HUES64 (cell line): Measurements from ENCODE around the gene NEK2. TPM values are rescaled to one million over a fixed set of nuclear protein-coding genes. Genes with fewer than 3 reads are reported as not detected.
A peak's percentile ranks its signal among the peaks of the same experiment; 100 is the strongest.
"Not testable (repeated sequence)": the region's sequence is repeated elsewhere in the genome, so short reads cannot be mapped to it uniquely, and the experiment has no call there.

Experiments
- H3K27ac ChIP-seq: 2 replicates; pipeline ENCODE4 v1.7.0; 2013; ENCODE audit warnings: low read depth, low read length, inconsistent platforms
- H3K27me3 ChIP-seq: 2 replicates; pipeline ENCODE4 v1.6.1; 2013; ENCODE audit warnings: mild to moderate bottlenecking, low read length; ENCODE audit not compliant: insufficient read depth
- H3K36me3 ChIP-seq: 2 replicates; pipeline ENCODE4 v1.6.1; 2013; ENCODE audit warnings: mild to moderate bottlenecking, low read length; ENCODE audit not compliant: insufficient read depth
- H3K4me1 ChIP-seq: 2 replicates; pipeline ENCODE4 v1.6.1; 2013; ENCODE audit warnings: mild to moderate bottlenecking, low read length, moderate library complexity; ENCODE audit not compliant: insufficient read depth
- H3K4me3 ChIP-seq: 2 replicates; pipeline ENCODE4 v1.5.1; 2013; ENCODE audit warnings: mild to moderate bottlenecking, low read length, moderate library complexity
- H3K9ac ChIP-seq: 2 replicates; pipeline ENCODE4 v1.6.1; 2013; ENCODE audit warnings: mild to moderate bottlenecking, low read depth, low read length
- H3K9me3 ChIP-seq: 2 replicates; pipeline ENCODE4 v1.6.1; 2013; ENCODE audit warnings: low read depth, low read length; ENCODE audit not compliant: insufficient read depth
- whole genome bisulfite sequencing: fragments of 150-250, 120-280 bp; methylation state at CpG from one replicate; pipeline ENCODE4 v1.1.7; 2013; ENCODE audit warnings: missing lambda C conversion rate; 5-methylcytosine and 5-hydroxymethylcytosine counted together
- polyA plus RNA-seq, 2 experiments: library from polyadenylated mRNA; stranded (reverse); fragments of 50-300 nt; gene quantifications; one replicate each; pipeline ENCODE4 v1.2.3, GENCODE V29; 2013

The NEK2 gene
- 25.3 TPM for polyA plus RNA-seq (2013, experiment 1 of 2)
- 32.0 TPM for polyA plus RNA-seq (2013, experiment 2 of 2)

GRCh38 chr1:211675230-211676105, at the start of gene NEK2:
Gene NEK2, minus strand, starts transcription at chr1:211675621. Its CDS starts 142 bp downstream, at chr1:211675479.
- peak within 1 kb of the TSS; percentile 26; the same call in 1 of the 2 replicates for H3K27ac ChIP-seq
- peak within 1 kb of the TSS; percentile 83 for H3K4me3 ChIP-seq
- H3K36me3 ChIP-seq = peaks cover 22% of the 10 kb centered on the region
- 0 out of 2 replicates have a peak, but pooled peaks cover 4% of the 10 kb centered on the region for H3K4me1 ChIP-seq
- peak within 1 kb of the TSS; percentile 63 for H3K9ac ChIP-seq
- under 1% methylated on average over 58 of the region's 58 CpGs for WGBS
- H3K9me3 ChIP-seq = no peaks in the 10 kb centered on the region
- H3K27me3 ChIP-seq = no peaks in the 10 kb centered on the region

- Histone ChIP-seq H3K27me3 (no peaks in the 10 kb centered on the region), H3K36me3 (no peaks in the 10 kb centered on the region), H3K4me3 (no peak overlapping the region), H3K9ac (no peak overlapping the region), H3K27ac (no peak overlapping the region), H3K9me3 (no peaks in the 10 kb centered on the region), H3K4me1 (no peaks in the 10 kb centered on the region)
- 92% methylated on average over 11 of the region's 11 CpGs for WGBS
Observed at GRCh38 chr1:211724687-211725196, 49.3 kb upstream of the NEK2 start.

DNA sequence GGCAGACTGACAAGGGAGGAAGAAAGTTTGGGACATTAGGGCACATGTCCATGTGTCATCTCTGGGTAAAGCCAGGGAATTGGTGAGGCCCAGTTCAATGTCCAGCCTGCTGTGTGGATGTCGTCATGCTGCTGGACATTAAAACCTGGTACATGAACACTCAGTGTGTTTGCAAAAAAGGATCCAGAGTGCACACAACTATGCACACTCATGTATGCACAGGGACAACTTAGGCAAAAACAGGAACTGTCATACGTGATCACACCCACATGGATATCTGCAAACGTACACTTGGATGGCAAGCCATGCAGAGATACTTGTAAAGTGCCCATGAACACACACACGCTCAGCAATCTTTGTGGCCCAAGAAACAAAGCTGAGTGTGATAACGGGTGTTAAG, 47.9 kb upstream of the NEK2 start:
- Histone ChIP-seq H3K4me3 (no peak overlapping the region), H3K27ac (no peak overlapping the region), H3K27me3 (no peaks in the 10 kb centered on the region), H3K4me1 (no peaks in the 10 kb centered on the region), H3K9me3 (no peaks in the 10 kb centered on the region), H3K36me3 (no peaks in the 10 kb centered on the region), H3K9ac (no peak overlapping the region)
- WGBS = 96% methylated on average over 5 of the region's 5 CpGs

- Histone ChIP-seq H3K9ac (no peak overlapping the region), H3K4me3 (no peak overlapping the region), H3K36me3 (no peaks in the 10 kb centered on the region), H3K27me3 (no peaks in the 10 kb centered on the region), H3K4me1 (no peaks in the 10 kb centered on the region), H3K9me3 (no peaks in the 10 kb centered on the region), H3K27ac (no peak overlapping the region)
- 95% methylated on average over 6 of the region's 6 CpGs for WGBS
Observed at GRCh38 chr1:211722277-211723175, 47.1 kb upstream of the NEK2 start.

DNA sequence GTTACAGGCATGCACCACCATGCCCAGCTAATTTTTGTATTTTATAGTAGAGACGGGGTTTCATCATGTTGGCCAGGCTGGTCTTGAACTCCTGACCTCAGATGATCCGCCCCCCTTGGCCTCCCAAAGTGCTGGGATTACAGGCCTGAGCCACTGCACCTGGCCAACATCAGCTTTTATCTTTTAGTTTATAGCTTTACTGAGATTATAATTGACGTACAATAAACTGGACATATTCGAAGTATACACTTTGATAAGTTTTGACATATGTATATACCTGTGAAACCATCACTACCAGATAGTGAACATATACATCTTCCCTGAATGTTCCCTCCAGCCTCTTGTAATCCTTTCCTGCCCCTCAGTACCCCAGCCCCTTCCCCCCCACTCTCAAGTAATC, 41.1 kb upstream of the NEK2 start:
- WGBS = 95% methylated on average over 4 of the region's 4 CpGs
- not testable (repeated sequence) for H3K36me3 ChIP-seq, H3K4me1 ChIP-seq, H3K9me3 ChIP-seq, H3K27me3 ChIP-seq, H3K9ac ChIP-seq, H3K27ac ChIP-seq, H3K4me3 ChIP-seq

- 92% methylated on average over 2 of the region's 2 CpGs for WGBS
- no peaks in the 10 kb centered on the region for H3K27me3 ChIP-seq
- no peak overlapping the region for H3K4me3 ChIP-seq
- no peaks in the 10 kb centered on the region for H3K36me3 ChIP-seq
- H3K9ac ChIP-seq = no peak overlapping the region
- H3K4me1 ChIP-seq = no peaks in the 10 kb centered on the region
- H3K9me3 ChIP-seq = no peaks in the 10 kb centered on the region
- no peak overlapping the region for H3K27ac ChIP-seq
Observed at GRCh38 chr1:211715971-211716370, 40.5 kb upstream of the NEK2 start.

DNA sequence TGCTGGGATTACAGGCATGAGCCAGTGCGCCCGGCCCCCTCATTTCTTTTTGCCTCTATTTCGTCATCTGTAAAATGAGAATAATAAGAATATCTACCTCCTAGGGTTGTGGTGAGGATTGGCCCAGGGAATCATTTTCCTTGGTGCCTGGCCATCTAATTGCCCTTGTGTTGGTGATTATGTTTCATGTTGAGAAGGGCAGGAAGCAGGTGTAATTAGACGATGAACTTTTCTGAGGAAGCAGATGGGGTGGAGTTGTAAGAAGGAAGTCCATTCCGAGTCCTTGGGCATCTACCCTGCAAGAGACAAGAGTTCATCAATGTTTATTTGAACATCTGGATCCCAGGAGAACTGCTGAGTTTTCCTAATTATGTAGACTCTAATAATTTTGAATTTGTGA, 38.7 kb upstream of the NEK2 start:
- Histone ChIP-seq H3K4me1 (no peaks in the 10 kb centered on the region), H3K9me3 (no peaks in the 10 kb centered on the region), H3K27ac (no peak overlapping the region), H3K36me3 (no peaks in the 10 kb centered on the region), H3K4me3 (no peak overlapping the region), H3K9ac (no peak overlapping the region), H3K27me3 (no peaks in the 10 kb centered on the region)
- WGBS = 97% methylated on average over 4 of the region's 5 CpGs

DNA sequence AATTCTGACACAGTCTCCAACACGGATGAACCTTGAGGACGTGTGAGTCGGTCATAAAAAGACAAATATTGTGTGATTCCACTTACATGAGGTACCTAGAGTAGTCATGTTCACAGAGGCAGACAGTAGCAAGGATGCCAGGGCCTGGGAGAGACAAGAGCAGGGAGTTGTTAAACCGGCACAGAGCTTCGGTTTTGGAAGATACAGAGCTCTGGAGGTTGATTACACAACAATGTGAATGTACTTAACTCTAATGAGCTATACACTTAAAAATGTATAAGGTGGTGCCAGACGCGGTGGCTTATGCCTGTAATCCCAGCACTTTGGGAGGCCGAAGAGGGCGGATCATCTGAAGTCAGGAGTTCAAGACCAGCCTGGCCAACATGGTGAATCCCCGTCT, 37.8 kb upstream of the NEK2 start:
- Histone ChIP-seq H3K9me3 (no peaks in the 10 kb centered on the region), H3K4me3 (no peak overlapping the region), H3K36me3 (no peaks in the 10 kb centered on the region), H3K9ac (no peak overlapping the region), H3K27me3 (no peaks in the 10 kb centered on the region), H3K27ac (no peak overlapping the region), H3K4me1 (no peaks in the 10 kb centered on the region)
- 93% methylated on average over 10 of the region's 10 CpGs for WGBS

- no peaks in the 10 kb centered on the region for H3K9me3 ChIP-seq
- H3K36me3 ChIP-seq = no peaks in the 10 kb centered on the region
- no peaks in the 10 kb centered on the region for H3K4me1 ChIP-seq
- H3K27ac ChIP-seq = no peak overlapping the region
- 96% methylated on average over 4 of the region's 4 CpGs for WGBS
- no peaks in the 10 kb centered on the region for H3K27me3 ChIP-seq
- H3K9ac ChIP-seq = no peak overlapping the region
- H3K4me3 ChIP-seq = no peak overlapping the region
Observed at GRCh38 chr1:211711315-211711705, 35.9 kb upstream of the NEK2 start.

DNA sequence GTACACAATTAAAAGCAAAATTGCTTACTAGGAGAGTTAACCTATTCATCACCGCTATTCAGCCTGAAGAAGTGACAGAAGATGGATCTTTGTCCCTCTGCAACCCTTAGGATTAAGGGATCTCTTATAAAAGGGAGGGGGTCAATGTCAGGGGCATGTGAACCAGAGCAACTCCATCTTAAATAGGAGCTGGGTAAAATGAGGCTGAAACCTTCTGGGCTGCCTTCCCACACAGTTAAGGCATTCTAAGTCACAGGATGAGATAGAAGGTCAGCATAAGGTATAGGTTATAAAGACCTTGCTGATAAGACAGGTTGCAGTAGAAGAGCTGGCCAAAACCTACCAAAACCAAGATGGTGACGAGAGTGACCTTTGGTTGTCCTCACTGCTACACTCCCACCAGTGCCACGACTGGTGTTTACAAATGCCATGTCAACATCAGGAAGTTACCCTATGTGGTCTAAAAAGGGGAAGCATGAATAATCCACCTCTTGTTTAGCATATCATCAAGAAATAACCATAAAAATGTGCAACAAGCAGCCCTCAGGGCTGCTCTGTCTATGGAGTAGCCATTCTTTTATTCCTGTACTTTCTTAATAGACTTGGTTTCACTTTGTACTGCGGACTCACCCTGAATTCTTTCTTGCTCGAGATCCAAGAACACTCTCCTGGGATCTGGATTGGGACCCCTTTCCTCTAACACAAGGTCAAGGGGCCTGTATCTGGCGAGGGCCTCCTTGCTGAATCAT, 35.3 kb upstream of the NEK2 start:
- Histone ChIP-seq H3K9ac (no peak overlapping the region), H3K36me3 (no peaks in the 10 kb centered on the region), H3K4me3 (no peak overlapping the region), H3K4me1 (no peaks in the 10 kb centered on the region), H3K27ac (no peak overlapping the region), H3K27me3 (no peaks in the 10 kb centered on the region), H3K9me3 (no peaks in the 10 kb centered on the region)
- WGBS = 92% methylated on average over 6 of the region's 6 CpGs
